ENCODE measurements around the gene CNTNAP2. TPM values are rescaled to one million over a fixed set of nuclear protein-coding genes. Genes with fewer than 3 reads are reported as not detected.

Gene CNTNAP2
- total RNA-seq, 1 donor from 2014 or later: 4.2 TPM

GRCh38 chr7:148218603-148219002, 2102.0 kb downstream of the CNTNAP2 start:
- no peaks in the 10 kb centered on the region for H3K4me1 Mint-ChIP-seq
- H3K27ac Mint-ChIP-seq: no peak overlapping the region
- peaks cover 12% of the 10 kb centered on the region for H3K27me3 Mint-ChIP-seq (ENCODE audit: low read depth)
- TF ChIP-seq CTCF (IDR thresholded peaks at IDR 0.05; ENCODE audit: unreplicated experiment): no peak
- no peak for DNase-seq (ENCODE audit: low spot score in 2 of 2, unreplicated experiment in 2 of 2)
- H3K9me3 Mint-ChIP-seq: peaks cover 11% of the 10 kb centered on the region
- no peaks in the 10 kb centered on the region for H3K36me3 Mint-ChIP-seq
- no peak overlapping the region for H3K4me3 Mint-ChIP-seq

GRCh38 chr7:148222721-148223120, 2106.1 kb downstream of the CNTNAP2 start:
- H3K4me1 Mint-ChIP-seq: no peaks in the 10 kb centered on the region
- H3K4me3 Mint-ChIP-seq: no peak overlapping the region
- no peak overlapping the region for H3K27ac Mint-ChIP-seq
- H3K9me3 Mint-ChIP-seq: peaks cover 13% of the 10 kb centered on the region
- no peaks in the 10 kb centered on the region for H3K36me3 Mint-ChIP-seq
- H3K27me3 Mint-ChIP-seq (ENCODE audit: low read depth): peaks cover 6% of the 10 kb centered on the region
- no peak for DNase-seq (ENCODE audit: low spot score in 2 of 2, unreplicated experiment in 2 of 2)
- TF ChIP-seq CTCF (IDR thresholded peaks at IDR 0.05; ENCODE audit: unreplicated experiment): no peak

GRCh38 chr7:148223160-148223559, 2106.6 kb downstream of the CNTNAP2 start:
- Mint-ChIP-seq H3K27me3 (ENCODE audit: low read depth) (peaks cover 6% of the 10 kb centered on the region), H3K4me3 (no peak overlapping the region), H3K9me3 (peaks cover 13% of the 10 kb centered on the region), H3K36me3 (no peaks in the 10 kb centered on the region), H3K27ac (no peak overlapping the region), H3K4me1 (no peaks in the 10 kb centered on the region)
- TF ChIP-seq CTCF (IDR thresholded peaks at IDR 0.05; ENCODE audit: unreplicated experiment): no peak
- DNase-seq (ENCODE audit: low spot score in 2 of 2, unreplicated experiment in 2 of 2): no peak

- DNase-seq (ENCODE audit: low spot score in 2 of 2, unreplicated experiment in 2 of 2): no peak
- no peak overlapping the region for H3K4me3 Mint-ChIP-seq
- H3K36me3 Mint-ChIP-seq: no peaks in the 10 kb centered on the region
- H3K27ac Mint-ChIP-seq: no peak overlapping the region
- no peak for TF ChIP-seq CTCF (IDR thresholded peaks at IDR 0.05; ENCODE audit: unreplicated experiment)
- peaks cover 13% of the 10 kb centered on the region for H3K9me3 Mint-ChIP-seq
- H3K4me1 Mint-ChIP-seq: no peaks in the 10 kb centered on the region
- H3K27me3 Mint-ChIP-seq (ENCODE audit: low read depth): peaks cover 6% of the 10 kb centered on the region
Observed at GRCh38 chr7:148223738-148224137, 2107.1 kb downstream of the CNTNAP2 start.

GRCh38 chr7:148230296-148230695, 2113.7 kb downstream of the CNTNAP2 start:
- H3K27ac Mint-ChIP-seq: no peak overlapping the region
- H3K4me3 Mint-ChIP-seq: no peak overlapping the region
- no peaks in the 10 kb centered on the region for H3K9me3 Mint-ChIP-seq
- no peak for TF ChIP-seq CTCF (IDR thresholded peaks at IDR 0.05; ENCODE audit: unreplicated experiment)
- no peaks in the 10 kb centered on the region for H3K4me1 Mint-ChIP-seq
- no peaks in the 10 kb centered on the region for H3K36me3 Mint-ChIP-seq
- DNase-seq (ENCODE audit: low spot score in 2 of 2, unreplicated experiment in 2 of 2): no peak
- H3K27me3 Mint-ChIP-seq (ENCODE audit: low read depth): peaks cover 3% of the 10 kb centered on the region

- Mint-ChIP-seq H3K9me3 (no peaks in the 10 kb centered on the region), H3K4me1 (no peaks in the 10 kb centered on the region), H3K36me3 (no peaks in the 10 kb centered on the region), H3K4me3 (no peak overlapping the region), H3K27ac (no peak overlapping the region), H3K27me3 (ENCODE audit: low read depth) (peaks cover 3% of the 10 kb centered on the region)
- no peak for TF ChIP-seq CTCF (IDR thresholded peaks at IDR 0.05; ENCODE audit: unreplicated experiment)
- DNase-seq (ENCODE audit: low spot score in 2 of 2, unreplicated experiment in 2 of 2): no peak
Observed at GRCh38 chr7:148230883-148231282, 2114.3 kb downstream of the CNTNAP2 start.
